Ascending aorta (tissue), 2 donors: ENCODE measurements around the gene MCC. TPM values are rescaled to one million over a fixed set of nuclear protein-coding genes. Genes with fewer than 3 reads are reported as not detected.

ENCODE experiments used
- DNase-seq, 2 donors: peaks; one replicate each; pipeline ENCODE4 v3.0.0-alpha.2; 2019; ENCODE audit warnings: low spot score in 2 of 2
- H3K27ac ChIP-seq, 2 donors: fragments of 200-600 bp; sonication (generic); one replicate each; pipeline ENCODE4 v1.5.1; 2016 to 2017; ENCODE audit warnings: mild to moderate bottlenecking in 1 of 2
- H3K27me3 ChIP-seq: fragments of 200-600 bp; sonication (generic); one replicate; pipeline ENCODE4 v1.5.1; 2017
- H3K36me3 ChIP-seq, 2 donors: fragments of 200-600 bp; sonication (generic); one replicate each; pipeline ENCODE4 v1.5.1; 2016
- H3K4me1 ChIP-seq, 2 donors: fragments of 200-600 bp; sonication (generic); one replicate each; pipeline ENCODE4 v1.5.1; 2016 to 2017; ENCODE audit warnings: mild to moderate bottlenecking in 1 of 2
- H3K4me3 ChIP-seq, 2 donors: fragments of 200-600 bp; sonication (generic); one replicate each; pipeline ENCODE4 v1.5.1; 2016 to 2017; ENCODE audit warnings: mild to moderate bottlenecking in 1 of 2
- H3K9me3 ChIP-seq, 2 donors: fragments of 200-600 bp; sonication (generic); one replicate each; pipeline ENCODE4 v1.5.1; 2016
- intact Hi-C: fragments of 100-400 bp; cut with DNase I; formaldehyde crosslinking; loops from one replicate; pipeline ENCODE4 v1.15.1; 2023
- total RNA-seq: library from RNA; depleted of rRNA; stranded (reverse); fragments of >200 nt; gene quantifications from one replicate; pipeline ENCODE4 v1.1.0, GENCODE V29; 2016
- TF ChIP-seq, protein P1 (sequence below), 3 experiments: fragments of 200-600 bp in 2 of 3; fragments of 450-650 bp in 1 of 3; sonication (generic) in 2 of 3; IDR thresholded peaks; one replicate each; pipeline ENCODE4 v1.5.1; 2016 to 2019; ENCODE audit warnings: antibody characterized with exemption in 3 of 3, mild to moderate bottlenecking in 1 of 3, moderate library complexity in 1 of 3

Gene MCC
- total RNA-seq, 1 donor from 2014 or later = 67.9 TPM

DNA sequence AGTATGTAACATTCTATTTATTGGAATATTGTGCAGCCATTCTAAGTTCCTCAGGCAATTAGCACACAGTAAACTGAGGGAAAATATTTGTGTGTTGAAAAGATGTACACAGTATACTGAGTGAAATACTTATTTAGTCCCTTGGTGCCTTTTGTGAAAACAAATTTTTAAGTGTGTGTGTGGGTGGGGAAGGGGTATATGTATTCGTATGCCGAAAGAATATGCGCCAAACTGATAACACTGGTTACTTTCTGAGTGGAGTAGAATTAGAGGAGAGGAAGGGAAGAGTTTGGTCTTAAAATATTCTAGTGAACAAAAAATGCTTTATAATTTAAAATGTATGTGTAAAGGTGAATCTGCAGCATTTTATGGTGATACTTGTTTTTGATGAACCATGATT lies 508.5 kb downstream of the MCC start:
- no peak overlapping the region for H3K4me3 ChIP-seq
- no peak overlapping the region for H3K27ac ChIP-seq
- peaks cover 0 to 21% of the 10 kb centered on the region in 2 donors for H3K4me1 ChIP-seq
- DNase-seq = no peak
- H3K27me3 ChIP-seq = no peaks in the 10 kb centered on the region
- H3K9me3 ChIP-seq = no peaks in the 10 kb centered on the region
- H3K36me3 ChIP-seq = no peaks in the 10 kb centered on the region
- intact Hi-C loops = loop anchor here (5.0 to 10.0 kb wide), 3 partner anchors 315 to 817 kb away; no protein-coding TSS in a partner anchor
- TF ChIP-seq, protein P1, sequence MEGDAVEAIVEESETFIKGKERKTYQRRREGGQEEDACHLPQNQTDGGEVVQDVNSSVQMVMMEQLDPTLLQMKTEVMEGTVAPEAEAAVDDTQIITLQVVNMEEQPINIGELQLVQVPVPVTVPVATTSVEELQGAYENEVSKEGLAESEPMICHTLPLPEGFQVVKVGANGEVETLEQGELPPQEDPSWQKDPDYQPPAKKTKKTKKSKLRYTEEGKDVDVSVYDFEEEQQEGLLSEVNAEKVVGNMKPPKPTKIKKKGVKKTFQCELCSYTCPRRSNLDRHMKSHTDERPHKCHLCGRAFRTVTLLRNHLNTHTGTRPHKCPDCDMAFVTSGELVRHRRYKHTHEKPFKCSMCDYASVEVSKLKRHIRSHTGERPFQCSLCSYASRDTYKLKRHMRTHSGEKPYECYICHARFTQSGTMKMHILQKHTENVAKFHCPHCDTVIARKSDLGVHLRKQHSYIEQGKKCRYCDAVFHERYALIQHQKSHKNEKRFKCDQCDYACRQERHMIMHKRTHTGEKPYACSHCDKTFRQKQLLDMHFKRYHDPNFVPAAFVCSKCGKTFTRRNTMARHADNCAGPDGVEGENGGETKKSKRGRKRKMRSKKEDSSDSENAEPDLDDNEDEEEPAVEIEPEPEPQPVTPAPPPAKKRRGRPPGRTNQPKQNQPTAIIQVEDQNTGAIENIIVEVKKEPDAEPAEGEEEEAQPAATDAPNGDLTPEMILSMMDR (IDR thresholded peaks at IDR 0.05) = no peak

DNA sequence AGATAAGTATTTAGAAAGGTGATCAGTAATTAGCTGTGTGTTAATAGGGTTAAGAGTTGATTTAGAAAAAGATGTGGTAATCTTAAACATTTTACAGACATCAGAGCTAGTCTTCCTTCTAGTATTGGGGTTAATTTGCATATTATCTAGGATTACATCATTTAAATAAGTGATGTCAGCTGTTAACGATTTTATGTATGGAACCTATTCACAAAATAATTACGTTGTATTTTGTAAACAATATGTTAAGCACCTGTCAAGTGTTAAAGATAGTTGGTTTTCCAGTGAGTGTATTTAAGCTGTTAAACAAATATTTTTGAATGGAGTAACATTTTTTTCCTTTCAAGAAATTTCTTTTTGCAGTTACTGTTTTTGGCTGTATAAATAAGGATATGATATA lies 509.4 kb downstream of the MCC start:
- no peak for DNase-seq
- intact Hi-C loops = loop anchor here (5.0 to 10.0 kb wide), 3 partner anchors 316 to 817 kb away; no protein-coding TSS in a partner anchor
- Histone ChIP-seq H3K4me1 (peaks cover 0 to 21% of the 10 kb centered on the region in 2 donors), H3K27ac (no peak overlapping the region), H3K27me3 (no peaks in the 10 kb centered on the region), H3K36me3 (no peaks in the 10 kb centered on the region), H3K9me3 (no peaks in the 10 kb centered on the region), H3K4me3 (peak overlapping the region in 1 of 2 donors; percentile 94)
- TF ChIP-seq, protein P1 (IDR thresholded peaks at IDR 0.05) = no peak

- Histone ChIP-seq H3K27me3 (no peaks in the 10 kb centered on the region), H3K4me3 (peak overlapping the region; percentile 94 to 96), H3K4me1 (peaks cover 0 to 21% of the 10 kb centered on the region in 2 donors), H3K9me3 (no peaks in the 10 kb centered on the region), H3K36me3 (no peaks in the 10 kb centered on the region), H3K27ac (peak overlapping the region; percentile 87 to 92)
- no peak for DNase-seq
- intact Hi-C loops = loop anchor here (2.0 to 10.0 kb wide), 4 partner anchors 55 to 815 kb away; partner anchors contain the start of gene REEP5
- TF ChIP-seq, protein P1 (IDR thresholded peaks at IDR 0.05) = no peak
Measured at GRCh38 chr5:112977440-112977861, 510.8 kb downstream of the MCC start.

GRCh38 chr5:112976432-112977309 lies 511.6 kb downstream of the MCC start, which contains the start of gene DCP2:
DCP2 (plus strand) TSS chr5:112976798; CDS start chr5:112976934, 136 bp downstream.
- Histone ChIP-seq H3K9me3 (no peaks in the 10 kb centered on the region), H3K36me3 (no peaks in the 10 kb centered on the region), H3K4me1 (peaks cover 0 to 21% of the 10 kb centered on the region in 2 donors), H3K27me3 (no peaks in the 10 kb centered on the region), H3K4me3 (peak within 1 kb of the TSS; percentile 94 to 96), H3K27ac (peak within 1 kb of the TSS; percentile 87 to 92)
- DNase-seq = peak; percentile 89 to 97
- TF ChIP-seq, protein P1 (IDR thresholded peaks at IDR 0.05) = no peak
- intact Hi-C loops = loop anchor here (1.0 to 10.0 kb wide), 5 partner anchors 54 to 814 kb away; partner anchors contain the start of genes REEP5 and SRP19

- Histone ChIP-seq H3K4me3 (peak overlapping the region; percentile 94 to 96), H3K27ac (peak overlapping the region; percentile 65 to 87), H3K27me3 (no peaks in the 10 kb centered on the region), H3K9me3 (no peaks in the 10 kb centered on the region), H3K4me1 (peaks cover 0 to 21% of the 10 kb centered on the region in 2 donors), H3K36me3 (no peaks in the 10 kb centered on the region)
- TF ChIP-seq, protein P1 (IDR thresholded peaks at IDR 0.05) = no peak
- intact Hi-C loops = loop anchor here (1.0 to 10.0 kb wide), 5 partner anchors 53 to 814 kb away; partner anchors contain the start of genes REEP5 and SRP19
- no peak for DNase-seq
Measured at GRCh38 chr5:112975721-112976431, 512.4 kb downstream of the MCC start.
